ENCODE results near the gene ARPC1A.
"Not testable (repeated sequence)": the region's sequence is repeated elsewhere in the genome, so short reads cannot be mapped to it uniquely, and the experiment has no call there.

The ARPC1A gene

DNA sequence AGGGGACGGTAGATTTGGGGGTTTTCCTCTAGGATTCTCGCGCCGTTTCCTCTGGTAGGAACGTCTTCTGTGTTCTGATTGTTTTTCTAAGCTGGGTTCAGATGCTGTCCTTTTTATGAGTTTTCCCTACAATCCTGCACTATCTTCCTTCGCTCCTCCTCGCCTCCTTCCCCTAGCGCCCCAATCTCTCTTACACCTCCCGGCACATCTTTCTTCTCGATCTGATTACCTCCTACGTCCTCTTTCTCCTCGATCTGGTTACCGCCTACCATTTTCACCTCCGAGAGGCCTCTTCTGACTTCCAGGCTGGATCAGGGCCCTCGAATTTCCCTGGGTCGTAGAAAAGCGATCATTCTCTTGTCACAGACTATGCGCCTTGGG, 83.5 kb downstream of the ARPC1A start:
- DNase-seq (ENCODE audit: low read depth in 3 of 3), result no peak

DNA sequence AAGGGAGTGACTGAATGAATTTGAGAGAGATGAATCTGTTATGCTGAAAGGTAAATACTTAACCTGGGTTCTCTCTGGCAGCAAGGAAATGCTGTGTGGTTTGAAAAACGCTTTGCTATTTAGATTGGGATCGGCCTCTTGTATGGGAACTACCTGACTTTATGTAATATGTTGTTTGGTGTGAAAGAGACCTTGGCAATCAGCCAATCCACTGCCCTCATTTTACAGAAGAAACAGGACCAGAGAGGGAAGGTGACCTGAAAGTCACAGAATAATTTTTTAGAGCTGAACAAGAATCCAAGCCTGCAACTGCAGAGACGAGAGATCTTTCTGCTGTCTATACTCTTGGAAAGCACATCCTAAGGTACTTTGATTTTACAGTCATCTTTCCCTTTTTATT, 84.1 kb downstream of the ARPC1A start:
- no peak for DNase-seq (ENCODE audit: low read depth in 3 of 3)

DNA sequence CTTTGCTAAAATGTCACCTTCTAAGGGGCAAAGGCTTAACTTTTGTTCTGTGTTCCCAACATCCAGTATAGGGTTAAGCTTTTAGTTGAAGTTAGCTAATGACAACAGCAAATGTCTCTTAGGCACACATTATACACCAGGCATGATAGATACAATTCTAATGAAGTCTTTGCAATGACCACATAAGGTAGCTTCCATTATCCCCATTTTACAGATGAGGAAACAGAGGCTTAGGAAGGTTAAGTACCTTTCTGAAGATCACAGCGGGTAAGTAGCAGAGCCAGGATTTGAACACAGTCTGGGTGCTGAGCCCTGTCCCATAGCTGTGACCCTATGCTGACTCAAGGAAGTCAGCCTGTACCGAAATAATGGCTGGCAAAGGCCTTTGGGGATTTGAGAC, 84.9 kb downstream of the ARPC1A start:
- DNase-seq (ENCODE audit: low read depth in 3 of 3), result no peak

- DNase-seq (ENCODE audit: low read depth in 3 of 3), result not testable (repeated sequence)
These were observed 89.9 kb downstream of the ARPC1A start for GRCh38 chr7:99415513-99416127.
